K562 (cell line): ENCODE measurements around the gene IGSF9. TPM values are rescaled to one million over a fixed set of nuclear protein-coding genes. Genes with fewer than 3 reads are reported as not detected.

Source experiments
- NR4A1 ChIP-seq, 2 experiments: fragments of 250-450 bp in 1 of 2; fragments of 450-650 bp in 1 of 2; sonication (Bioruptor Pico) in 1 of 2; IDR thresholded peaks; 2 replicates each; pipeline versions ENCODE4 v1.4.0 to v1.6.1; 2016 to 2020; ENCODE audit warnings: mild to moderate bottlenecking in 2 of 2, missing compliant biosample characterization in 1 of 2, missing genetic modification characterization in 1 of 2, moderate library complexity in 1 of 2
- PCBP2 ChIP-seq: fragments of 200-400 bp; formaldehyde crosslinking; IDR thresholded peaks from 2 replicates; pipeline ENCODE4 v1.6.1; 2018; ENCODE audit warnings: low read length, low read depth, mild to moderate bottlenecking, moderate library complexity; ENCODE audit not compliant: poor library complexity, severe bottlenecking
- SP2 ChIP-seq: IDR thresholded peaks from 2 replicates; pipeline ENCODE4 v1.6.1; 2011; ENCODE audit warnings: mild to moderate bottlenecking, low read depth, low read length, moderate library complexity; ENCODE audit not compliant: poor library complexity, severe bottlenecking; ENCODE audit errors: extremely low read depth
- ZBED1 ChIP-seq: IDR thresholded peaks from 2 replicates; pipeline ENCODE4 v1.6.1; 2014
- ZNF12 ChIP-seq: sonication (generic); formaldehyde crosslinking; IDR thresholded peaks from 2 replicates; pipeline ENCODE4 v1.4.0; 2020; ENCODE audit warnings: mild to moderate bottlenecking, missing genetic modification reagents
- polyA plus RNA-seq, 8 experiments: library from polyadenylated mRNA; depleted of rRNA in 4 of 8; stranded (reverse) in 5 of 8; unstranded in 3 of 8; fragments of >200 nt; fragmentation: Nextera tagmentation in 2 of 8; fragmentation: Illumina TruSeq in 1 of 8; extraction: Ambion mirVana in 2 of 8; extraction: Trizol in 1 of 8; gene quantifications; 2 replicates each; pipeline versions ENCODE4 v1.2.1 to v1.2.3, GENCODE V29; 2011 to 2014; ENCODE audit warnings: inconsistent platforms in 1 of 8, missing spikeins in 1 of 8
- total RNA-seq, 7 experiments: library from RNA; depleted of rRNA in 6 of 7; stranded (reverse); fragments of >200 nt in 6 of 7; fragmentation: Illumina TruSeq in 2 of 7; extraction: Trizol in 2 of 7; gene quantifications; 2 replicates each; pipeline versions ENCODE4 v1.2.1 to v1.2.3, GENCODE V29; 2011 to 2021; ENCODE audit warnings: low replicate concordance in 1 of 7
- TF ChIP-seq, protein P1 (sequence below): fragments of 450-650 bp; IDR thresholded peaks from 2 replicates; pipeline ENCODE4 v1.6.1; 2017; ENCODE audit warnings: antibody characterized with exemption, mild to moderate bottlenecking
- TF ChIP-seq, protein P2 (sequence below): sonication (generic); formaldehyde crosslinking; IDR thresholded peaks from 2 replicates; pipeline ENCODE4 v1.8.0; 2022; ENCODE audit warnings: missing genetic modification reagents, mild to moderate bottlenecking, moderate library complexity, borderline replicate concordance

IGSF9 gene
- total and polyA plus RNA-seq, 9 of the 15 experiments (the other 6 are each of a cell fraction or from before 2014, with no cell fraction given) = 0.03 to 0.29 (median 0.07) TPM; not detected in 1

DNA sequence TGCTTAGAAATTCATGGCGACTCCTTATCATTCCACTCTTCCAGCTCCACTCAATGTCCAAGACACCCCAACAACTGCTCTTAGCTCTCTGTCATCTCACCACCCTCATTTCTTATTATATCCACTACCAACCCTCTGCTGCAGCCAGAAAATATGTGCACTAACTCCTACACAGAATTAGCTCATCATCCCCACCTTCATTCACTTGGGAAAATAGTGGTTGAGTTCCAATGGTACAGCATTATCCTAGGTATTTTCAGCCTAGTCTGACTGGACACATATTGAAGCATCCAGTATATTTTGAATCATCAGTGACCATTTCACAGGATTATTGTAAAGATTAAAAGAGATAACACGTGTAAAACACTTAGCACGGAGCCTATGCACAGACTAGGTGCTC is 66.3 kb downstream of the IGSF9 start (continued):
- TF ChIP-seq, protein P1, sequence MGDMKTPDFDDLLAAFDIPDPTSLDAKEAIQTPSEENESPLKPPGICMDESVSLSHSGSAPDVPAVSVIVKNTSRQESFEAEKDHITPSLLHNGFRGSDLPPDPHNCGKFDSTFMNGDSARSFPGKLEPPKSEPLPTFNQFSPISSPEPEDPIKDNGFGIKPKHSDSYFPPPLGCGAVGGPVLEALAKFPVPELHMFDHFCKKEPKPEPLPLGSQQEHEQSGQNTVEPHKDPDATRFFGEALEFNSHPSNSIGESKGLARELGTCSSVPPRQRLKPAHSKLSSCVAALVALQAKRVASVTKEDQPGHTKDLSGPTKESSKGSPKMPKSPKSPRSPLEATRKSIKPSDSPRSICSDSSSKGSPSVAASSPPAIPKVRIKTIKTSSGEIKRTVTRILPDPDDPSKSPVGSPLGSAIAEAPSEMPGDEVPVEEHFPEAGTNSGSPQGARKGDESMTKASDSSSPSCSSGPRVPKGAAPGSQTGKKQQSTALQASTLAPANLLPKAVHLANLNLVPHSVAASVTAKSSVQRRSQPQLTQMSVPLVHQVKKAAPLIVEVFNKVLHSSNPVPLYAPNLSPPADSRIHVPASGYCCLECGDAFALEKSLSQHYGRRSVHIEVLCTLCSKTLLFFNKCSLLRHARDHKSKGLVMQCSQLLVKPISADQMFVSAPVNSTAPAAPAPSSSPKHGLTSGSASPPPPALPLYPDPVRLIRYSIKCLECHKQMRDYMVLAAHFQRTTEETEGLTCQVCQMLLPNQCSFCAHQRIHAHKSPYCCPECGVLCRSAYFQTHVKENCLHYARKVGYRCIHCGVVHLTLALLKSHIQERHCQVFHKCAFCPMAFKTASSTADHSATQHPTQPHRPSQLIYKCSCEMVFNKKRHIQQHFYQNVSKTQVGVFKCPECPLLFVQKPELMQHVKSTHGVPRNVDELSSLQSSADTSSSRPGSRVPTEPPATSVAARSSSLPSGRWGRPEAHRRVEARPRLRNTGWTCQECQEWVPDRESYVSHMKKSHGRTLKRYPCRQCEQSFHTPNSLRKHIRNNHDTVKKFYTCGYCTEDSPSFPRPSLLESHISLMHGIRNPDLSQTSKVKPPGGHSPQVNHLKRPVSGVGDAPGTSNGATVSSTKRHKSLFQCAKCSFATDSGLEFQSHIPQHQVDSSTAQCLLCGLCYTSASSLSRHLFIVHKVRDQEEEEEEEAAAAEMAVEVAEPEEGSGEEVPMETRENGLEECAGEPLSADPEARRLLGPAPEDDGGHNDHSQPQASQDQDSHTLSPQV = no peak
- TF ChIP-seq ZNF12 (CRISPR knock-in tag) (no peak), NR4A1 (CRISPR knock-in tag; IDR thresholded peaks at IDR 0.05) (no peak), NR4A1 (tag; IDR thresholded peaks at IDR 0.05) (no peak), SP2 (no peak), ZBED1 (no peak), PCBP2 (no peak)
- TF ChIP-seq, protein P2, sequence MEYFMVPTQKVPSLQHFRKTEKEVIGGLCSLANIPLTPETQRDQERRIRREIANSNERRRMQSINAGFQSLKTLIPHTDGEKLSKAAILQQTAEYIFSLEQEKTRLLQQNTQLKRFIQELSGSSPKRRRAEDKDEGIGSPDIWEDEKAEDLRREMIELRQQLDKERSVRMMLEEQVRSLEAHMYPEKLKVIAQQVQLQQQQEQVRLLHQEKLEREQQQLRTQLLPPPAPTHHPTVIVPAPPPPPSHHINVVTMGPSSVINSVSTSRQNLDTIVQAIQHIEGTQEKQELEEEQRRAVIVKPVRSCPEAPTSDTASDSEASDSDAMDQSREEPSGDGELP (CRISPR knock-in tag) = no peak
